ENCODE measurements around the gene PREP.

The PREP gene

GRCh38 chr6:105304825-105305224 is 98.1 kb downstream of the PREP start:
- Histone ChIP-seq H3K36me3 (ENCODE audit: low read depth) (peaks cover 51% of the 10 kb centered on the region), H3K4me1 (ENCODE audit: insufficient read depth, poor library complexity, severe bottlenecking) (no peaks in the 10 kb centered on the region), H3K4me3 (ENCODE audit: severe bottlenecking) (no peak overlapping the region), H3K27me3 (ENCODE audit: insufficient read depth, poor library complexity, severe bottlenecking) (no peaks in the 10 kb centered on the region), H3K9me3 (ENCODE audit: severe bottlenecking) (no peaks in the 10 kb centered on the region), H3K27ac (ENCODE audit: poor library complexity, severe bottlenecking) (no peak overlapping the region)
- no peak for TF ChIP-seq CTCF (IDR thresholded peaks at IDR 0.05; ENCODE audit: poor library complexity, severe bottlenecking)
- DNase-seq (ENCODE audit: low spot score) (no peak), ATAC-seq (ENCODE audit: low read depth) (no peak)

GRCh38 chr6:105304366-105304765 is 98.5 kb downstream of the PREP start:
- Histone ChIP-seq H3K4me1 (ENCODE audit: insufficient read depth, poor library complexity, severe bottlenecking) (no peaks in the 10 kb centered on the region), H3K27ac (ENCODE audit: poor library complexity, severe bottlenecking) (no peak overlapping the region), H3K27me3 (ENCODE audit: insufficient read depth, poor library complexity, severe bottlenecking) (no peaks in the 10 kb centered on the region), H3K4me3 (ENCODE audit: severe bottlenecking) (no peak overlapping the region), H3K36me3 (ENCODE audit: low read depth) (peaks cover 49% of the 10 kb centered on the region), H3K9me3 (ENCODE audit: severe bottlenecking) (no peaks in the 10 kb centered on the region)
- TF ChIP-seq CTCF (IDR thresholded peaks at IDR 0.05; ENCODE audit: poor library complexity, severe bottlenecking) = no peak
- ATAC-seq (ENCODE audit: low read depth) (no peak), DNase-seq (ENCODE audit: low spot score) (no peak)

- H3K27ac ChIP-seq (ENCODE audit: poor library complexity, severe bottlenecking) = no peak overlapping the region
- no peak for TF ChIP-seq CTCF (IDR thresholded peaks at IDR 0.05; ENCODE audit: poor library complexity, severe bottlenecking)
- ATAC-seq (ENCODE audit: low read depth) = no peak
- no peak overlapping the region for H3K4me3 ChIP-seq (ENCODE audit: severe bottlenecking)
- DNase-seq (ENCODE audit: low spot score) = no peak
- H3K27me3 ChIP-seq (ENCODE audit: insufficient read depth, poor library complexity, severe bottlenecking) = no peaks in the 10 kb centered on the region
- H3K36me3 ChIP-seq (ENCODE audit: low read depth) = peaks cover 41% of the 10 kb centered on the region
- H3K4me1 ChIP-seq (ENCODE audit: insufficient read depth, poor library complexity, severe bottlenecking) = no peaks in the 10 kb centered on the region
- no peaks in the 10 kb centered on the region for H3K9me3 ChIP-seq (ENCODE audit: severe bottlenecking)
Observed at GRCh38 chr6:105302617-105303128, 100.2 kb downstream of the PREP start.

- H3K36me3 ChIP-seq (ENCODE audit: low read depth) = peaks cover 34% of the 10 kb centered on the region
- H3K27me3 ChIP-seq (ENCODE audit: insufficient read depth, poor library complexity, severe bottlenecking) = no peaks in the 10 kb centered on the region
- H3K4me1 ChIP-seq (ENCODE audit: insufficient read depth, poor library complexity, severe bottlenecking) = no peaks in the 10 kb centered on the region
- H3K27ac ChIP-seq (ENCODE audit: poor library complexity, severe bottlenecking) = no peak overlapping the region
- H3K9me3 ChIP-seq (ENCODE audit: severe bottlenecking) = no peaks in the 10 kb centered on the region
- no peak overlapping the region for H3K4me3 ChIP-seq (ENCODE audit: severe bottlenecking)
- TF ChIP-seq CTCF (IDR thresholded peaks at IDR 0.05; ENCODE audit: poor library complexity, severe bottlenecking) = no peak
- ATAC-seq (ENCODE audit: low read depth) = no peak
- DNase-seq (ENCODE audit: low spot score) = no peak
Observed at GRCh38 chr6:105301756-105302616, 100.9 kb downstream of the PREP start.

GRCh38 chr6:105301072-105301503 is 101.8 kb downstream of the PREP start:
- no peaks in the 10 kb centered on the region for H3K9me3 ChIP-seq (ENCODE audit: severe bottlenecking)
- DNase-seq (ENCODE audit: low spot score) (no peak), ATAC-seq (ENCODE audit: low read depth) (no peak)
- no peak overlapping the region for H3K4me3 ChIP-seq (ENCODE audit: severe bottlenecking)
- H3K27ac ChIP-seq (ENCODE audit: poor library complexity, severe bottlenecking) = no peak overlapping the region
- no peak for TF ChIP-seq CTCF (IDR thresholded peaks at IDR 0.05; ENCODE audit: poor library complexity, severe bottlenecking)
- H3K27me3 ChIP-seq (ENCODE audit: insufficient read depth, poor library complexity, severe bottlenecking) = no peaks in the 10 kb centered on the region
- H3K4me1 ChIP-seq (ENCODE audit: insufficient read depth, poor library complexity, severe bottlenecking) = no peaks in the 10 kb centered on the region
- H3K36me3 ChIP-seq (ENCODE audit: low read depth) = peaks cover 32% of the 10 kb centered on the region
